ENCODE results near the gene FMR1.

DNA sequence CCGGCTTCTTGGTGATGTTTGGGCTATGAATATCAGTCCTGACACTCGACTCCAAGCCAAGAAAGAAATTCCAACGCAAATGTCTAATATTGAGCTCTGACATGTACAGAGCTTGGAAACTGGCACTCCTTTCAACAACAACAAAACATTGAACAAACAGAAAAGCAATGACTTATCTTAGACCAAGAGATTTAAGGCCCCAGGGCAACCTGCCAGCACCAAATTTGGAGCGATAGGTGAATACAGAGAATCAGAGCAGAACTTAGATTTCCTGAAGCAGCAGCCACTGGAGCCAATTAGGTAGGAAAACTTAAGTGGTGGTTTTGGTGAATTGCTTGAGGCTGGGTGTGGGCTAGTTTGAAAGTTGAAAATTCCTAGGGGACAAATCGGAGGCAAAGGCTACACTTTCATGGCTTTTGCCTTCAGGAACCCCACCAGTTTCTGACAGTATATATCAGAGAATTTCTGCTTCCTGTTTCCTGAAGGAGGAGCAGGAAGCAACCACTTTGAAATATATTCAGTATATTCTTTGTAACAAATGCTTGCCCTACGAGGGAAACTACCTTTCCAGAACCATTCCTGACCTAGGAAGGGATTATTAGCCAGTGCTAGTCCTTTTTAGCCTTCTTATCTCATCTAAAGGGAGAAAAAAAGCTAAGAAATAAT lies 10.1 kb upstream of the FMR1 start:
- TF ChIP-seq, protein P1, sequence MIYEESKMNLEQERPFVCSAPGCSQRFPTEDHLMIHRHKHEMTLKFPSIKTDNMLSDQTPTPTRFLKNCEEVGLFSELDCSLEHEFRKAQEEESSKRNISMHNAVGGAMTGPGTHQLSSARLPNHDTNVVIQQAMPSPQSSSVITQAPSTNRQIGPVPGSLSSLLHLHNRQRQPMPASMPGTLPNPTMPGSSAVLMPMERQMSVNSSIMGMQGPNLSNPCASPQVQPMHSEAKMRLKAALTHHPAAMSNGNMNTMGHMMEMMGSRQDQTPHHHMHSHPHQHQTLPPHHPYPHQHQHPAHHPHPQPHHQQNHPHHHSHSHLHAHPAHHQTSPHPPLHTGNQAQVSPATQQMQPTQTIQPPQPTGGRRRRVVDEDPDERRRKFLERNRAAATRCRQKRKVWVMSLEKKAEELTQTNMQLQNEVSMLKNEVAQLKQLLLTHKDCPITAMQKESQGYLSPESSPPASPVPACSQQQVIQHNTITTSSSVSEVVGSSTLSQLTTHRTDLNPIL (CRISPR knock-in tag; IDR thresholded peaks at IDR 0.05; ENCODE audit: low read depth): no peak
- TF ChIP-seq, protein P2, sequence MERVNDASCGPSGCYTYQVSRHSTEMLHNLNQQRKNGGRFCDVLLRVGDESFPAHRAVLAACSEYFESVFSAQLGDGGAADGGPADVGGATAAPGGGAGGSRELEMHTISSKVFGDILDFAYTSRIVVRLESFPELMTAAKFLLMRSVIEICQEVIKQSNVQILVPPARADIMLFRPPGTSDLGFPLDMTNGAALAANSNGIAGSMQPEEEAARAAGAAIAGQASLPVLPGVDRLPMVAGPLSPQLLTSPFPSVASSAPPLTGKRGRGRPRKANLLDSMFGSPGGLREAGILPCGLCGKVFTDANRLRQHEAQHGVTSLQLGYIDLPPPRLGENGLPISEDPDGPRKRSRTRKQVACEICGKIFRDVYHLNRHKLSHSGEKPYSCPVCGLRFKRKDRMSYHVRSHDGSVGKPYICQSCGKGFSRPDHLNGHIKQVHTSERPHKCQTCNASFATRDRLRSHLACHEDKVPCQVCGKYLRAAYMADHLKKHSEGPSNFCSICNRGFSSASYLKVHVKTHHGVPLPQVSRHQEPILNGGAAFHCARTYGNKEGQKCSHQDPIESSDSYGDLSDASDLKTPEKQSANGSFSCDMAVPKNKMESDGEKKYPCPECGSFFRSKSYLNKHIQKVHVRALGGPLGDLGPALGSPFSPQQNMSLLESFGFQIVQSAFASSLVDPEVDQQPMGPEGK (CRISPR knock-in tag; IDR thresholded peaks at IDR 0.05; ENCODE audit: borderline replicate concordance): no peak
- TF ChIP-seq ZNF565 (CRISPR knock-in tag; conservative IDR thresholded peaks at IDR 0.05; ENCODE audit: low read depth): no peak

Measured in SK-N-SH treated with all-trans-retinoic acid at 6 μM for 48 hours (cell line).